WTC11 (cell line): ENCODE data around the gene EMX1. TPM values are rescaled to one million over a fixed set of nuclear protein-coding genes. Genes with fewer than 3 reads are reported as not detected.

Experiments used
- ATAC-seq: fragments of 200-7000 bp; cut with Tn5 transposase; 2 replicates; pipeline ENCODE4 v1.10.0; 2021; ENCODE audit warnings: mild to moderate bottlenecking, moderate library complexity
- CTCF ChIA-PET: fragments of 300-600 bp; sonication (Branson Sonifier 250); formaldehyde crosslinking; loops from one replicate; lab custom pipeline; 2021; ENCODE audit warnings: antibody characterized with exemption; lab: Charles Lee
- POLR2A ChIA-PET: fragments of 350-600 bp; sonication (Branson Sonifier 250); formaldehyde crosslinking; loops from one replicate; lab custom pipeline; 2021; ENCODE audit warnings: antibody characterized with exemption; lab: Charles Lee
- DNase-seq: peaks from one replicate; pipeline ENCODE4 v3.0.0; 2021; ENCODE audit warnings: low spot score
- H3K27ac Mint-ChIP-seq: 2 replicates; pipeline ENCODE4 v1.8.0; 2021; ENCODE audit warnings: mixed read lengths
- H3K27me3 Mint-ChIP-seq: 2 replicates; pipeline ENCODE4 v1.8.0; 2021; ENCODE audit warnings: low read depth, mild to moderate bottlenecking, moderate library complexity, mixed read lengths
- H3K36me3 Mint-ChIP-seq: 2 replicates; pipeline ENCODE4 v1.8.0; 2021; ENCODE audit warnings: mixed read lengths
- H3K4me1 Mint-ChIP-seq: 2 replicates; pipeline ENCODE4 v1.8.0; 2022; ENCODE audit warnings: mixed read lengths
- H3K4me3 Mint-ChIP-seq: 2 replicates; pipeline ENCODE4 v1.8.0; 2021; ENCODE audit warnings: mild to moderate bottlenecking, moderate library complexity, mixed read lengths
- H3K9me3 Mint-ChIP-seq: 2 replicates; pipeline ENCODE4 v1.8.0; 2021; ENCODE audit warnings: mixed read lengths
- AFF4 ChIP-seq: sonication (generic); formaldehyde crosslinking; IDR thresholded peaks from 2 replicates; pipeline ENCODE4 v1.8.1; 2023; ENCODE audit warnings: mild to moderate bottlenecking, missing genetic modification reagents, borderline replicate concordance
- AR ChIP-seq: fragments of 250-450 bp; sonication (Bioruptor Pico); IDR thresholded peaks from 2 replicates; pipeline ENCODE4 v1.9.0; 2021; ENCODE audit warnings: mild to moderate bottlenecking
- CREB1 ChIP-seq: sonication (generic); formaldehyde crosslinking; IDR thresholded peaks from 2 replicates; pipeline ENCODE4 v1.8.0; 2023; ENCODE audit warnings: mild to moderate bottlenecking, missing genetic modification reagents
- CREM ChIP-seq: sonication (generic); formaldehyde crosslinking; IDR thresholded peaks from 2 replicates; pipeline ENCODE4 v1.8.1; 2022; ENCODE audit warnings: mild to moderate bottlenecking, missing genetic modification reagents, moderate library complexity
- E2F1 ChIP-seq: sonication (generic); formaldehyde crosslinking; IDR thresholded peaks from 2 replicates; pipeline ENCODE4 v1.8.0; 2022; ENCODE audit warnings: mild to moderate bottlenecking, missing genetic modification reagents
- E2F4 ChIP-seq: sonication (generic); formaldehyde crosslinking; IDR thresholded peaks from 2 replicates; pipeline ENCODE4 v1.8.1; 2022; ENCODE audit warnings: low read depth, mild to moderate bottlenecking, moderate library complexity, missing genetic modification reagents, borderline replicate concordance
- ERG ChIP-seq: fragments of 250-450 bp; sonication (Bioruptor Pico); IDR thresholded peaks from 2 replicates; pipeline ENCODE4 v1.8.0; 2021; ENCODE audit warnings: mild to moderate bottlenecking
- ESRRA ChIP-seq: sonication (generic); formaldehyde crosslinking; IDR thresholded peaks from 2 replicates; pipeline ENCODE4 v1.8.1; 2022; ENCODE audit warnings: mild to moderate bottlenecking, missing genetic modification reagents, borderline replicate concordance
- FOXJ3 ChIP-seq: sonication (generic); formaldehyde crosslinking; IDR thresholded peaks from 2 replicates; pipeline ENCODE4 v1.9.0; 2021; ENCODE audit warnings: missing genetic modification reagents, mild to moderate bottlenecking, borderline replicate concordance
- IRF2 ChIP-seq: sonication (generic); formaldehyde crosslinking; IDR thresholded peaks from 2 replicates; pipeline ENCODE4 v1.8.0; 2022; ENCODE audit warnings: low read depth, missing genetic modification reagents, borderline replicate concordance
- JAZF1 ChIP-seq: fragments of 250-450 bp; sonication (Bioruptor Pico); IDR thresholded peaks from 2 replicates; pipeline ENCODE4 v1.9.0; 2021; ENCODE audit warnings: moderate library complexity, mild to moderate bottlenecking, inconsistent platforms
- NFYB ChIP-seq: sonication (generic); formaldehyde crosslinking; conservative IDR thresholded peaks from 2 replicates; pipeline ENCODE4 v1.8.0; 2022; ENCODE audit warnings: low read depth, missing genetic modification reagents
- NR1H2 ChIP-seq: sonication (generic); formaldehyde crosslinking; IDR thresholded peaks from 2 replicates; pipeline ENCODE4 v1.9.0; 2021; ENCODE audit warnings: mild to moderate bottlenecking, moderate library complexity, missing genetic modification reagents
- OVOL2 ChIP-seq: fragments of 250-450 bp; sonication (Bioruptor Pico); IDR thresholded peaks from 2 replicates; pipeline ENCODE4 v1.9.0; 2021; ENCODE audit warnings: mild to moderate bottlenecking, borderline replicate concordance
- PREB ChIP-seq: sonication (generic); formaldehyde crosslinking; IDR thresholded peaks from 2 replicates; pipeline ENCODE4 v1.8.1; 2022; ENCODE audit warnings: mild to moderate bottlenecking, missing genetic modification reagents, moderate library complexity, borderline replicate concordance
- RELA ChIP-seq: sonication (generic); formaldehyde crosslinking; IDR thresholded peaks from 2 replicates; pipeline ENCODE4 v1.8.1; 2022; ENCODE audit warnings: missing genetic modification reagents, mild to moderate bottlenecking, borderline replicate concordance
- SMAD3 ChIP-seq: sonication (generic); formaldehyde crosslinking; IDR thresholded peaks from 2 replicates; pipeline ENCODE4 v1.8.0; 2022; ENCODE audit warnings: missing genetic modification reagents, mild to moderate bottlenecking, borderline replicate concordance
- SOX15 ChIP-seq: fragments of 250-450 bp; sonication (Bioruptor Pico); IDR thresholded peaks from 2 replicates; pipeline ENCODE4 v1.9.0; 2021; ENCODE audit warnings: mild to moderate bottlenecking
- ZNF232 ChIP-seq: sonication (generic); formaldehyde crosslinking; IDR thresholded peaks from 2 replicates; pipeline ENCODE4 v1.8.0; 2022; ENCODE audit warnings: mild to moderate bottlenecking, missing genetic modification reagents
- ZNF317 ChIP-seq: sonication (generic); formaldehyde crosslinking; IDR thresholded peaks from 2 replicates; pipeline ENCODE4 v1.8.1; 2023; ENCODE audit warnings: low read depth, mild to moderate bottlenecking, moderate library complexity, missing genetic modification reagents, borderline replicate concordance
- ZNF532 ChIP-seq: fragments of 250-450 bp; sonication (Bioruptor Pico); IDR thresholded peaks from 2 replicates; pipeline ENCODE4 v1.9.0; 2021; ENCODE audit warnings: mild to moderate bottlenecking, borderline replicate concordance
- total RNA-seq: library from RNA; stranded (reverse); gene quantifications from 3 replicates; pipeline ENCODE4 v1.2.3, GENCODE V29; 2021

Gene EMX1
- total RNA-seq, 1 experiment from 2014 or later: 3.8 TPM

- ATAC-seq (peak; percentile 15), DNase-seq (peak; percentile 48)
- ChIA-PET CTCF (interaction anchor here (0.6 to 8.3 kb wide), 12 partner anchors 9 to 288 kb away, joined by 3 to 113 read pairs (median 8); partner anchors contain the start of gene SPR), POLR2A (interaction anchor here (1.0 to 1.8 kb wide), 3 partner anchors 30 to 50 kb away, joined by 3 to 5 read pairs (median 3); no protein-coding TSS in a partner anchor)
- peak overlapping the region; percentile 72 for H3K4me3 Mint-ChIP-seq
- H3K27me3 Mint-ChIP-seq: no peaks in the 10 kb centered on the region
- H3K4me1 Mint-ChIP-seq: peaks cover 35% of the 10 kb centered on the region
- H3K36me3 Mint-ChIP-seq: peaks cover 6% of the 10 kb centered on the region
- no peak overlapping the region for H3K27ac Mint-ChIP-seq
- H3K9me3 Mint-ChIP-seq: no peaks in the 10 kb centered on the region
- TF ChIP-seq AR (no peak), OVOL2 (CRISPR knock-in tag) (no peak), E2F4 (no peak), FOXJ3 (CRISPR knock-in tag) (no peak), SMAD3 (CRISPR knock-in tag) (no peak), ERG (CRISPR knock-in tag) (no peak), PREB (CRISPR knock-in tag) (no peak), RELA (no peak; the same call in 1 of the 2 replicates), IRF2 (CRISPR knock-in tag) (no peak), SOX15 (CRISPR knock-in tag) (no peak), NR1H2 (CRISPR knock-in tag) (no peak), JAZF1 (CRISPR knock-in tag) (no peak), CREB1 (peak; percentile 22; the same call in 1 of the 2 replicates), CREM (CRISPR knock-in tag) (no peak), AFF4 (CRISPR knock-in tag) (no peak), E2F1 (CRISPR knock-in tag) (no peak), ZNF317 (CRISPR knock-in tag) (no peak), ESRRA (no peak), NFYB (CRISPR knock-in tag) (no peak), ZNF232 (CRISPR knock-in tag) (no peak), ZNF532 (CRISPR knock-in tag) (no peak)
These were observed 6.6 kb downstream of the EMX1 start for GRCh38 chr2:72923833-72924352.
